ENCODE results near the gene OPCML.

DNA sequence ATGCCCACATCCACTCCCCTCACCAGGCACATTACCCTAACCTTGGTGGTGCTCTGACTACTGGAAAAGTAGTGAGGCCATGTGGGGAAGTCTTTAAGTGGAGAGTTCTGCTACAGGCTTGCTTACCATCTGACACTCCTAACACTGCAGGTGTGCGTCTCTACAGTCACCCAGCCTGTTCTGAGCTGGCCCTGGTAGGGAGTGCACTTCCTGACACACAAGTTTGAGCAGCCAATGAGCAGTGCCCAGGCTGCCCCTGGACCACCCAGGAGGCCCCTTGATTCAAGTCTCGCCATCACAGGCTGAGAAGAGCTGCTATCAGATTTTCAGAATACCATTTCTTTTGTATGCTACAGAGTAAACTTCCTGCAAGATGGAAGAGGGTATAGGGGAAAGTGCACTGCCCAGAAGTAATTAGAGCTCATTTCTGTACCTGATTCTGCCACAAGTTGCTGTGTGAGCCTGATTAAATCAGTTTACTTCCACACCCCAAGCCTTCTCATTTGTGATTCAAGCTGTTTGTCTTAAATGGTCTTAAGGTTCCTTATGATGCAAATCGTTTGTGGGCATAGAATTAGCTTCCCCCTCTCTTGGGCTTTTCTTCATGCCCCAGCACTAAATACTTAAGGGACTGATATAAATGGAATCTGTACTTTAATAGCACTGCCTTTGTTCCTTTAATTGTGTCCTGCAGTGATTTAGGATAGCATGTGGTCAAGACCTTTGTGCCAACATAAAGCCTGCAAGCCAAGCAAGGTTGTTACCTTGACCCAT lies 22.2 kb downstream of the OPCML start:
- TF ChIP-seq YEATS4 (CRISPR knock-in tag; IDR thresholded peaks at IDR 0.05; ENCODE audit: borderline replicate concordance) = no peak
- TF ChIP-seq ZHX1 (CRISPR knock-in tag; IDR thresholded peaks at IDR 0.05; ENCODE audit: low read depth) = no peak

Data from HepG2 (cell line).